ENCODE data around the gene LRRC56. TPM values are rescaled to one million over a fixed set of nuclear protein-coding genes. Genes with fewer than 3 reads are reported as not detected.

The LRRC56 gene
- total and polyA plus RNA-seq, 2 of the 13 experiments (the other 11 are each of a cell fraction or from before 2014, with no cell fraction given), result 0.11 to 0.29 TPM

DNA sequence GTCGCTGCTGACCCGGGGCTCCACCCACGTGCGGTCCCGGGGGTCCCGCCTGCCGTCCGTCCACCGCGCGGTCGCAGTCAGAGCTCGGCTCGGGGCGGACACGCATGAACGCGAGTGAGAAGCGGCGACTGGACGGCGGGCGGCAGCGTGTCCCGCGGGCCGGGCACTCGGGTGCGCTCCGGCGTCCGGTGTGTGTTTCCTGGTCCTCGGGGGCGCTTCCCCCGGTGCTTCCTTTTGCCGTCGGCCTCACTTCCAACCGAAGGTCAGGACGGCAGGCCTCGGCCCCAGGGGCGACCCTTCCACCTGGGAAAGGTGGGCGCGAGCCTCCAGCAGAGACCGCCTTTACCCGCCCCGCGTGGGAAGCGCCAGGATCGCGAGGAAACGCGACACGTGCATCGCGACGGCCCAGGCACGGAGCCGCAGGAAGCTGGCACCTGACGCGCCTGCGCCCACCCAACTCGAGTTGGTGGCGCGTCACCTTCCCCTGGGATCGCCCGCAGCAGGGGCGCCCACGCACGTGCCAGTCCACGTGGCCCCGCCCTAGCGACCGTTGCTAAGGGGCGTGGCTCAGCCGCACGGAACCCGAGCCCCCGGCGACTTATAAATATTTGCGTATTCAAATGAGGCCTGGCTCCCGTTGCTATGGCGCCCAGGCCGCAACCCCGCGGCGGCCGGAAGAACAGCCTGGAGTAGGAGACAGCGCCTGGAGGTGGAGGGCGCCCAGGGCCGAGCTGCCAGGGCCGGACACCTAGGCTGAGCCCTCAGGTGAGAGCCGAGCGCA lies at the start of gene LRRC56 (continued):
- TF ChIP-seq, protein P1, sequence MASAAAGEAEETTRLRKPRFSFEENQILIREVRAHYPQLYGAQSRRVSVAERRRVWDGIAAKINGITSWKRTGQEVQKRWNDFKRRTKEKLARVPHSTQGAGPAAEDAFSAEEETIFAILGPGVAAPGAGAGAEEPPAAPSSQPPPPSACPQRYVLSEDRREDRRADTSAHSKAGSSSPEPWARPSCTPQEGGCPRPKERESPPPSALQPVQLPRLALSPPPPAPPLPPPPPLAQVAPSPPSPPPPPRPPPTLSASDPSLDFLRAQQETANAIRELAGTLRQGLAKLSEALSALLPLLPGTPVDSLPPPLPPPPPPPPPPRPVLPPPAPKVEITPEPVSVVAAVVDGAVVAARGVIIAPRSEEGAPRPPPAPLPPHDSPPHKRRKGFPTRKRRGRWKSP (CRISPR knock-in tag; IDR thresholded peaks at IDR 0.05), result no peak
- TF ChIP-seq MXD4 (CRISPR knock-in tag; IDR thresholded peaks at IDR 0.05) (0 out of 2 replicates have a peak, but pooled peaks have one; percentile 31), ZNF354B (CRISPR knock-in tag; IDR thresholded peaks at IDR 0.05) (no peak), RXRB (CRISPR knock-in tag; IDR thresholded peaks at IDR 0.05; ENCODE audit: borderline replicate concordance) (peak; percentile 13; the same call in 1 of the 2 replicates), GPN1 (CRISPR knock-in tag; IDR thresholded peaks at IDR 0.05; ENCODE audit: borderline replicate concordance) (0 out of 2 replicates have a peak, but pooled peaks have one; percentile 16), KLF12 (CRISPR knock-in tag; IDR thresholded peaks at IDR 0.05; ENCODE audit: borderline replicate concordance) (0 out of 2 replicates have a peak, but pooled peaks have one; percentile 82), SP1 (IDR thresholded peaks at IDR 0.05) (no peak), SP1 (CRISPR knock-in tag; IDR thresholded peaks at IDR 0.05) (peak; percentile 70)
- TF ChIP-seq, protein P2, sequence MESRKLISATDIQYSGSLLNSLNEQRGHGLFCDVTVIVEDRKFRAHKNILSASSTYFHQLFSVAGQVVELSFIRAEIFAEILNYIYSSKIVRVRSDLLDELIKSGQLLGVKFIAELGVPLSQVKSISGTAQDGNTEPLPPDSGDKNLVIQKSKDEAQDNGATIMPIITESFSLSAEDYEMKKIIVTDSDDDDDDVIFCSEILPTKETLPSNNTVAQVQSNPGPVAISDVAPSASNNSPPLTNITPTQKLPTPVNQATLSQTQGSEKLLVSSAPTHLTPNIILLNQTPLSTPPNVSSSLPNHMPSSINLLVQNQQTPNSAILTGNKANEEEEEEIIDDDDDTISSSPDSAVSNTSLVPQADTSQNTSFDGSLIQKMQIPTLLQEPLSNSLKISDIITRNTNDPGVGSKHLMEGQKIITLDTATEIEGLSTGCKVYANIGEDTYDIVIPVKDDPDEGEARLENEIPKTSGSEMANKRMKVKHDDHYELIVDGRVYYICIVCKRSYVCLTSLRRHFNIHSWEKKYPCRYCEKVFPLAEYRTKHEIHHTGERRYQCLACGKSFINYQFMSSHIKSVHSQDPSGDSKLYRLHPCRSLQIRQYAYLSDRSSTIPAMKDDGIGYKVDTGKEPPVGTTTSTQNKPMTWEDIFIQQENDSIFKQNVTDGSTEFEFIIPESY (CRISPR knock-in tag; IDR thresholded peaks at IDR 0.05), result peak; percentile 93
- TF ChIP-seq, protein P3, sequence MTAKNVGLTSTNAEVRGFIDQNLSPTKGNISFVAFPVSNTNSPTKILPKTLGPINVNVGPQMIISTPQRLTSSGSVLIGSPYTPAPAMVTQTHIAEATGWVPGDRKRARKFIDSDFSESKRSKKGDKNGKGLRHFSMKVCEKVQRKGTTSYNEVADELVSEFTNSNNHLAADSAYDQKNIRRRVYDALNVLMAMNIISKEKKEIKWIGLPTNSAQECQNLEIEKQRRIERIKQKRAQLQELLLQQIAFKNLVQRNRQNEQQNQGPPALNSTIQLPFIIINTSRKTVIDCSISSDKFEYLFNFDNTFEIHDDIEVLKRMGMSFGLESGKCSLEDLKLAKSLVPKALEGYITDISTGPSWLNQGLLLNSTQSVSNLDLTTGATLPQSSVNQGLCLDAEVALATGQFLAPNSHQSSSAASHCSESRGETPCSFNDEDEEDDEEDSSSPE (CRISPR knock-in tag; IDR thresholded peaks at IDR 0.05), result peak; percentile 35; the same call in 1 of the 2 replicates
- TF ChIP-seq, protein P4, sequence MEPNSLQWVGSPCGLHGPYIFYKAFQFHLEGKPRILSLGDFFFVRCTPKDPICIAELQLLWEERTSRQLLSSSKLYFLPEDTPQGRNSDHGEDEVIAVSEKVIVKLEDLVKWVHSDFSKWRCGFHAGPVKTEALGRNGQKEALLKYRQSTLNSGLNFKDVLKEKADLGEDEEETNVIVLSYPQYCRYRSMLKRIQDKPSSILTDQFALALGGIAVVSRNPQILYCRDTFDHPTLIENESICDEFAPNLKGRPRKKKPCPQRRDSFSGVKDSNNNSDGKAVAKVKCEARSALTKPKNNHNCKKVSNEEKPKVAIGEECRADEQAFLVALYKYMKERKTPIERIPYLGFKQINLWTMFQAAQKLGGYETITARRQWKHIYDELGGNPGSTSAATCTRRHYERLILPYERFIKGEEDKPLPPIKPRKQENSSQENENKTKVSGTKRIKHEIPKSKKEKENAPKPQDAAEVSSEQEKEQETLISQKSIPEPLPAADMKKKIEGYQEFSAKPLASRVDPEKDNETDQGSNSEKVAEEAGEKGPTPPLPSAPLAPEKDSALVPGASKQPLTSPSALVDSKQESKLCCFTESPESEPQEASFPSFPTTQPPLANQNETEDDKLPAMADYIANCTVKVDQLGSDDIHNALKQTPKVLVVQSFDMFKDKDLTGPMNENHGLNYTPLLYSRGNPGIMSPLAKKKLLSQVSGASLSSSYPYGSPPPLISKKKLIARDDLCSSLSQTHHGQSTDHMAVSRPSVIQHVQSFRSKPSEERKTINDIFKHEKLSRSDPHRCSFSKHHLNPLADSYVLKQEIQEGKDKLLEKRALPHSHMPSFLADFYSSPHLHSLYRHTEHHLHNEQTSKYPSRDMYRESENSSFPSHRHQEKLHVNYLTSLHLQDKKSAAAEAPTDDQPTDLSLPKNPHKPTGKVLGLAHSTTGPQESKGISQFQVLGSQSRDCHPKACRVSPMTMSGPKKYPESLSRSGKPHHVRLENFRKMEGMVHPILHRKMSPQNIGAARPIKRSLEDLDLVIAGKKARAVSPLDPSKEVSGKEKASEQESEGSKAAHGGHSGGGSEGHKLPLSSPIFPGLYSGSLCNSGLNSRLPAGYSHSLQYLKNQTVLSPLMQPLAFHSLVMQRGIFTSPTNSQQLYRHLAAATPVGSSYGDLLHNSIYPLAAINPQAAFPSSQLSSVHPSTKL (CRISPR knock-in tag; IDR thresholded peaks at IDR 0.05), result 0 out of 2 replicates have a peak, but pooled peaks have one; percentile 21
- TF ChIP-seq, protein P5, sequence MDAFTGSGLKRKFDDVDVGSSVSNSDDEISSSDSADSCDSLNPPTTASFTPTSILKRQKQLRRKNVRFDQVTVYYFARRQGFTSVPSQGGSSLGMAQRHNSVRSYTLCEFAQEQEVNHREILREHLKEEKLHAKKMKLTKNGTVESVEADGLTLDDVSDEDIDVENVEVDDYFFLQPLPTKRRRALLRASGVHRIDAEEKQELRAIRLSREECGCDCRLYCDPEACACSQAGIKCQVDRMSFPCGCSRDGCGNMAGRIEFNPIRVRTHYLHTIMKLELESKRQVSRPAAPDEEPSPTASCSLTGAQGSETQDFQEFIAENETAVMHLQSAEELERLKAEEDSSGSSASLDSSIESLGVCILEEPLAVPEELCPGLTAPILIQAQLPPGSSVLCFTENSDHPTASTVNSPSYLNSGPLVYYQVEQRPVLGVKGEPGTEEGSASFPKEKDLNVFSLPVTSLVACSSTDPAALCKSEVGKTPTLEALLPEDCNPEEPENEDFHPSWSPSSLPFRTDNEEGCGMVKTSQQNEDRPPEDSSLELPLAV (CRISPR knock-in tag; conservative IDR thresholded peaks at IDR 0.05; ENCODE audit: low read depth), result no peak
- TF ChIP-seq, protein P6, sequence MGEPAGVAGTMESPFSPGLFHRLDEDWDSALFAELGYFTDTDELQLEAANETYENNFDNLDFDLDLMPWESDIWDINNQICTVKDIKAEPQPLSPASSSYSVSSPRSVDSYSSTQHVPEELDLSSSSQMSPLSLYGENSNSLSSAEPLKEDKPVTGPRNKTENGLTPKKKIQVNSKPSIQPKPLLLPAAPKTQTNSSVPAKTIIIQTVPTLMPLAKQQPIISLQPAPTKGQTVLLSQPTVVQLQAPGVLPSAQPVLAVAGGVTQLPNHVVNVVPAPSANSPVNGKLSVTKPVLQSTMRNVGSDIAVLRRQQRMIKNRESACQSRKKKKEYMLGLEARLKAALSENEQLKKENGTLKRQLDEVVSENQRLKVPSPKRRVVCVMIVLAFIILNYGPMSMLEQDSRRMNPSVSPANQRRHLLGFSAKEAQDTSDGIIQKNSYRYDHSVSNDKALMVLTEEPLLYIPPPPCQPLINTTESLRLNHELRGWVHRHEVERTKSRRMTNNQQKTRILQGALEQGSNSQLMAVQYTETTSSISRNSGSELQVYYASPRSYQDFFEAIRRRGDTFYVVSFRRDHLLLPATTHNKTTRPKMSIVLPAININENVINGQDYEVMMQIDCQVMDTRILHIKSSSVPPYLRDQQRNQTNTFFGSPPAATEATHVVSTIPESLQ (CRISPR knock-in tag; conservative IDR thresholded peaks at IDR 0.05), result no peak
- TF ChIP-seq, protein P7, sequence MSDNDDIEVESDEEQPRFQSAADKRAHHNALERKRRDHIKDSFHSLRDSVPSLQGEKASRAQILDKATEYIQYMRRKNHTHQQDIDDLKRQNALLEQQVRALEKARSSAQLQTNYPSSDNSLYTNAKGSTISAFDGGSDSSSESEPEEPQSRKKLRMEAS (IDR thresholded peaks at IDR 0.05), result peak; percentile 79
